SK-N-SH (cell line): Measurements from ENCODE around the gene FAM83F. TPM values are rescaled to one million over a fixed set of nuclear protein-coding genes. Genes with fewer than 3 reads are reported as not detected.

Experiments used
- CTCF ChIA-PET: fragments of 300-600, 350-600 bp; formaldehyde crosslinking; extraction: SDS; loops from one replicate; lab custom pipeline; 2021; lab: Yijun Ruan, JAX
- POLR2A ChIA-PET: fragments of 350-600 bp; sonication (Branson Sonifier 250); formaldehyde crosslinking; extraction: SDS; loops from one replicate; lab custom pipeline; 2020; ENCODE audit warnings: antibody characterized with exemption, inconsistent platforms; lab: Yijun Ruan, JAX
- DNase-seq: peaks from one replicate; pipeline ENCODE4 v3.0.0; 2012
- H2AFZ ChIP-seq: fragments of 200-600 bp; sonication (generic); 2 replicates; pipeline ENCODE4 v1.8.1; 2016; ENCODE audit warnings: antibody characterized with exemption, mild to moderate bottlenecking, low read depth
- H3F3A ChIP-seq: fragments of 200-600 bp; sonication (generic); replicated peaks from 2 replicates; pipeline ENCODE3; 2016; ENCODE audit warnings: antibody characterized with exemption, mild to moderate bottlenecking; ENCODE audit not compliant: insufficient read depth
- H3K27ac ChIP-seq, 2 experiments: fragments of 200-500 bp in 1 of 2; fragments of 200-600 bp in 1 of 2; sonication (Bioruptor generic) in 1 of 2; sonication (generic), shearing (Covaris generic) in 1 of 2; 2 replicates each; pipeline versions ENCODE4 v1.5.1 to v1.6.1; 2014 to 2016; ENCODE audit warnings: low read depth in 2 of 2, inconsistent platforms in 1 of 2, low read length in 1 of 2, mild to moderate bottlenecking in 1 of 2, mixed read lengths in 1 of 2
- H3K27me3 ChIP-seq: fragments of 200-600 bp; sonication (generic), shearing (Covaris generic); 2 replicates; pipeline ENCODE4 v1.6.1; 2016; ENCODE audit warnings: mixed run types; ENCODE audit not compliant: insufficient read depth
- H3K36me3 ChIP-seq, 2 experiments: fragments of 200-500 bp in 1 of 2; fragments of 200-600 bp in 1 of 2; sonication (Bioruptor generic) in 1 of 2; sonication (generic) in 1 of 2; replicated peaks in 1 of 2; 2 replicates each; pipeline versions ENCODE3 to v1.5.1; 2014 to 2016; ENCODE audit warnings: low read length in 1 of 2, mild to moderate bottlenecking in 1 of 2; ENCODE audit not compliant: insufficient read depth in 2 of 2, control insufficient read depth in 1 of 2
- H3K4me1 ChIP-seq, 2 experiments: fragments of 200-500 bp in 1 of 2; fragments of 200-600 bp in 1 of 2; sonication (Bioruptor generic) in 1 of 2; sonication (generic), shearing (Covaris generic) in 1 of 2; 2 replicates each; pipeline versions ENCODE4 v1.5.1 to v1.6.1; 2014 to 2016; ENCODE audit warnings: low read depth in 1 of 2, low read length in 1 of 2, mixed run types in 1 of 2; ENCODE audit not compliant: insufficient read depth in 2 of 2, control insufficient read depth in 1 of 2
- H3K4me2 ChIP-seq: fragments of 200-600 bp; sonication (generic), shearing (Covaris generic); 2 replicates; pipeline ENCODE4 v1.6.1; 2017; ENCODE audit warnings: mixed run types
- H3K4me3 ChIP-seq, 2 experiments: fragments of 200-500 bp in 1 of 2; fragments of 200-600 bp in 1 of 2; sonication (Bioruptor generic) in 1 of 2; sonication (generic), shearing (Covaris generic) in 1 of 2; 2 replicates each; pipeline versions ENCODE4 v1.5.1 to v1.8.1; 2014 to 2016; ENCODE audit warnings: low read depth in 2 of 2, inconsistent platforms in 1 of 2, low read length in 1 of 2, mild to moderate bottlenecking in 1 of 2, mixed read lengths in 1 of 2, moderate library complexity in 1 of 2
- H3K79me2 ChIP-seq: fragments of 200-600 bp; sonication (generic); 2 replicates; pipeline ENCODE4 v1.8.1; 2017; ENCODE audit warnings: mild to moderate bottlenecking; ENCODE audit not compliant: insufficient read depth
- H3K9ac ChIP-seq: fragments of 200-600 bp; sonication (generic); 2 replicates; pipeline ENCODE4 v1.6.1; 2017; ENCODE audit warnings: mixed run types
- H3K9me2 ChIP-seq: fragments of 200-600 bp; sonication (generic); 2 replicates; pipeline ENCODE4 v1.6.1; 2017; ENCODE audit warnings: mixed run types
- H3K9me3 ChIP-seq: fragments of 200-600 bp; sonication (generic); 2 replicates; pipeline ENCODE4 v1.6.1; 2017; ENCODE audit warnings: mixed run types, mild to moderate bottlenecking, moderate library complexity
- H4K20me1 ChIP-seq: fragments of 200-600 bp; sonication (generic); 2 replicates; pipeline ENCODE4 v1.6.1; 2017; ENCODE audit warnings: mild to moderate bottlenecking, mixed run types; ENCODE audit not compliant: insufficient read depth
- CHD2 ChIP-seq: fragments of 150-350 bp; IDR thresholded peaks from 2 replicates; pipeline ENCODE4 v1.6.1; 2018; ENCODE audit warnings: low read length; ENCODE audit not compliant: partially characterized antibody
- ELF1 ChIP-seq: IDR thresholded peaks from 2 replicates; pipeline ENCODE4 v1.4.0; 2012
- EZH2phosphoT487 ChIP-seq: fragments of 200-600 bp; sonication (generic); IDR thresholded peaks from 2 replicates; pipeline ENCODE4 v1.6.1; 2017; ENCODE audit warnings: low read depth, mixed run types, mild to moderate bottlenecking, antibody characterized with exemption, moderate library complexity, borderline replicate concordance
- FOSL2 ChIP-seq: IDR thresholded peaks from 2 replicates; pipeline ENCODE4 v1.4.0; 2012; ENCODE audit warnings: low read depth, mild to moderate bottlenecking, moderate library complexity, borderline replicate concordance
- NFIC ChIP-seq: IDR thresholded peaks from 2 replicates; pipeline ENCODE4 v1.4.0; 2012; ENCODE audit warnings: borderline replicate concordance
- POLR2AphosphoS5 ChIP-seq: IDR thresholded peaks from 2 replicates; pipeline ENCODE4 v1.6.1; 2012; ENCODE audit warnings: low read depth, low read length
- SMC3 ChIP-seq: IDR thresholded peaks from 2 replicates; pipeline ENCODE4 v1.6.1; 2012; ENCODE audit warnings: low read depth, low read length, improper control_type of control experiment
- TCF12 ChIP-seq: IDR thresholded peaks from 2 replicates; pipeline ENCODE4 v1.4.0; 2012
- TEAD4 ChIP-seq: IDR thresholded peaks from 2 replicates; pipeline ENCODE4 v1.4.0; 2012; ENCODE audit warnings: mild to moderate bottlenecking, borderline replicate concordance; ENCODE audit not compliant: insufficient read depth
- WGBS: methylation state at CpG from one replicate; pipeline ENCODE4 v1.1.6; 2017; ENCODE audit warnings: low lambda C conversion rate; 5-methylcytosine and 5-hydroxymethylcytosine counted together
- polyA plus RNA-seq, 3 experiments: library from polyadenylated mRNA; depleted of rRNA; stranded (reverse); fragments of >200 nt; gene quantifications; 2 replicates each; pipeline ENCODE4 v1.2.3, GENCODE V29; 2012
- TF ChIP-seq, protein P1 (sequence below): IDR thresholded peaks from 2 replicates; pipeline ENCODE4; 2012
- TF ChIP-seq, protein P2 (sequence below): IDR thresholded peaks from 2 replicates; pipeline ENCODE4 v1.6.1; 2012; ENCODE audit warnings: mild to moderate bottlenecking, low read depth, low read length, moderate library complexity
- TF ChIP-seq, protein P3 (sequence below): IDR thresholded peaks from 2 replicates; pipeline ENCODE4 v1.4.0; 2012; ENCODE audit warnings: low read depth, borderline replicate concordance
- TF ChIP-seq, protein P4 (sequence below): fragments of 150-350 bp; IDR thresholded peaks from 2 replicates; pipeline ENCODE4 v1.6.1; 2017; ENCODE audit warnings: antibody characterized with exemption, low read length, low read depth, borderline replicate concordance

FAM83F gene
- polyA plus RNA-seq, 1 of the 3 experiments (the other 2 are of a cell fraction): not detected

DNA sequence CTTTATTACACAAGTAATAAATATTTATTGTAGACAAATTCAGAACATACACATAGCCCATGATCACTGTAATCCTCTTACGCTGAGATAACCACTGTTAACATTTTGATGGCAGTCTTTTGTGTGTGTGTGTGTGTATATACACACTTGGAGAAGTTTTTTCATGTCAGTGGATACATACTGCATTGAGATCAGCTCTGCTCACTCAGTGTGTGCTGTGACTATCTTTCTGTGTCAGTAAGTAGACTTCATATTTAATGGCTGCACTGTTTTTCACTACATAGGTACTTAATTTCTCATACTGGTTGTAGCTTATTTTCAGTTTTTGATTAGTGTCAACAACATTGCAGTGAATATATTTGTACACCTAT lies 82.9 kb downstream of the FAM83F start:
- WGBS: 77% methylated on average over 1 of the region's 1 CpG
- H3K36me3 ChIP-seq: no peaks in the 10 kb centered on the region
- H3K27me3 ChIP-seq: no peaks in the 10 kb centered on the region
- TF ChIP-seq NFIC (no peak), TCF12 (no peak), FOSL2 (no peak), EZH2phosphoT487 (no peak), SMC3 (no peak), POLR2AphosphoS5 (no peak), CHD2 (no peak), ELF1 (no peak), TEAD4 (no peak)
- TF ChIP-seq, protein P1, sequence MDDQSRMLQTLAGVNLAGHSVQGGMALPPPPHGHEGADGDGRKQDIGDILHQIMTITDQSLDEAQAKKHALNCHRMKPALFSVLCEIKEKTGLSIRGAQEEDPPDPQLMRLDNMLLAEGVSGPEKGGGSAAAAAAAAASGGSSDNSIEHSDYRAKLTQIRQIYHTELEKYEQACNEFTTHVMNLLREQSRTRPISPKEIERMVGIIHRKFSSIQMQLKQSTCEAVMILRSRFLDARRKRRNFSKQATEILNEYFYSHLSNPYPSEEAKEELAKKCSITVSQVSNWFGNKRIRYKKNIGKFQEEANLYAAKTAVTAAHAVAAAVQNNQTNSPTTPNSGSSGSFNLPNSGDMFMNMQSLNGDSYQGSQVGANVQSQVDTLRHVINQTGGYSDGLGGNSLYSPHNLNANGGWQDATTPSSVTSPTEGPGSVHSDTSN: no peak
- TF ChIP-seq, protein P2, sequence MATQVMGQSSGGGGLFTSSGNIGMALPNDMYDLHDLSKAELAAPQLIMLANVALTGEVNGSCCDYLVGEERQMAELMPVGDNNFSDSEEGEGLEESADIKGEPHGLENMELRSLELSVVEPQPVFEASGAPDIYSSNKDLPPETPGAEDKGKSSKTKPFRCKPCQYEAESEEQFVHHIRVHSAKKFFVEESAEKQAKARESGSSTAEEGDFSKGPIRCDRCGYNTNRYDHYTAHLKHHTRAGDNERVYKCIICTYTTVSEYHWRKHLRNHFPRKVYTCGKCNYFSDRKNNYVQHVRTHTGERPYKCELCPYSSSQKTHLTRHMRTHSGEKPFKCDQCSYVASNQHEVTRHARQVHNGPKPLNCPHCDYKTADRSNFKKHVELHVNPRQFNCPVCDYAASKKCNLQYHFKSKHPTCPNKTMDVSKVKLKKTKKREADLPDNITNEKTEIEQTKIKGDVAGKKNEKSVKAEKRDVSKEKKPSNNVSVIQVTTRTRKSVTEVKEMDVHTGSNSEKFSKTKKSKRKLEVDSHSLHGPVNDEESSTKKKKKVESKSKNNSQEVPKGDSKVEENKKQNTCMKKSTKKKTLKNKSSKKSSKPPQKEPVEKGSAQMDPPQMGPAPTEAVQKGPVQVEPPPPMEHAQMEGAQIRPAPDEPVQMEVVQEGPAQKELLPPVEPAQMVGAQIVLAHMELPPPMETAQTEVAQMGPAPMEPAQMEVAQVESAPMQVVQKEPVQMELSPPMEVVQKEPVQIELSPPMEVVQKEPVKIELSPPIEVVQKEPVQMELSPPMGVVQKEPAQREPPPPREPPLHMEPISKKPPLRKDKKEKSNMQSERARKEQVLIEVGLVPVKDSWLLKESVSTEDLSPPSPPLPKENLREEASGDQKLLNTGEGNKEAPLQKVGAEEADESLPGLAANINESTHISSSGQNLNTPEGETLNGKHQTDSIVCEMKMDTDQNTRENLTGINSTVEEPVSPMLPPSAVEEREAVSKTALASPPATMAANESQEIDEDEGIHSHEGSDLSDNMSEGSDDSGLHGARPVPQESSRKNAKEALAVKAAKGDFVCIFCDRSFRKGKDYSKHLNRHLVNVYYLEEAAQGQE: no peak
- TF ChIP-seq, protein P3, sequence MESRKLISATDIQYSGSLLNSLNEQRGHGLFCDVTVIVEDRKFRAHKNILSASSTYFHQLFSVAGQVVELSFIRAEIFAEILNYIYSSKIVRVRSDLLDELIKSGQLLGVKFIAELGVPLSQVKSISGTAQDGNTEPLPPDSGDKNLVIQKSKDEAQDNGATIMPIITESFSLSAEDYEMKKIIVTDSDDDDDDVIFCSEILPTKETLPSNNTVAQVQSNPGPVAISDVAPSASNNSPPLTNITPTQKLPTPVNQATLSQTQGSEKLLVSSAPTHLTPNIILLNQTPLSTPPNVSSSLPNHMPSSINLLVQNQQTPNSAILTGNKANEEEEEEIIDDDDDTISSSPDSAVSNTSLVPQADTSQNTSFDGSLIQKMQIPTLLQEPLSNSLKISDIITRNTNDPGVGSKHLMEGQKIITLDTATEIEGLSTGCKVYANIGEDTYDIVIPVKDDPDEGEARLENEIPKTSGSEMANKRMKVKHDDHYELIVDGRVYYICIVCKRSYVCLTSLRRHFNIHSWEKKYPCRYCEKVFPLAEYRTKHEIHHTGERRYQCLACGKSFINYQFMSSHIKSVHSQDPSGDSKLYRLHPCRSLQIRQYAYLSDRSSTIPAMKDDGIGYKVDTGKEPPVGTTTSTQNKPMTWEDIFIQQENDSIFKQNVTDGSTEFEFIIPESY: no peak
- TF ChIP-seq, protein P4, sequence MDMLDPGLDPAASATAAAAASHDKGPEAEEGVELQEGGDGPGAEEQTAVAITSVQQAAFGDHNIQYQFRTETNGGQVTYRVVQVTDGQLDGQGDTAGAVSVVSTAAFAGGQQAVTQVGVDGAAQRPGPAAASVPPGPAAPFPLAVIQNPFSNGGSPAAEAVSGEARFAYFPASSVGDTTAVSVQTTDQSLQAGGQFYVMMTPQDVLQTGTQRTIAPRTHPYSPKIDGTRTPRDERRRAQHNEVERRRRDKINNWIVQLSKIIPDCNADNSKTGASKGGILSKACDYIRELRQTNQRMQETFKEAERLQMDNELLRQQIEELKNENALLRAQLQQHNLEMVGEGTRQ: no peak
- TF ChIP-seq, all 33 proteins: peak for 0
- H3K9me3 ChIP-seq: no peaks in the 10 kb centered on the region
- CTCF ChIA-PET: interaction anchor here (1.1 kb wide), 1 partner anchor 53 kb away, joined by 3 read pairs; no protein-coding TSS in a partner anchor
- H3K9ac ChIP-seq: no peak overlapping the region
- no peak overlapping the region for H2AFZ ChIP-seq
- no peaks in the 10 kb centered on the region for H3K4me1 ChIP-seq
- POLR2A ChIA-PET: no interaction called here
- H3K4me2 ChIP-seq: no peak overlapping the region; the same call in 1 of the 2 replicates
- no peaks in the 10 kb centered on the region for H3K9me2 ChIP-seq
- no peaks in the 10 kb centered on the region for H3K79me2 ChIP-seq
- H3F3A ChIP-seq: peaks cover 4% of the 10 kb centered on the region
- DNase-seq: no peak
- H3K27ac ChIP-seq: no peak overlapping the region
- H3K4me3 ChIP-seq: no peak overlapping the region
- no peaks in the 10 kb centered on the region for H4K20me1 ChIP-seq
